ENCODE results near the gene KCNG1.

- TF ChIP-seq CTCF (IDR thresholded peaks at IDR 0.05; ENCODE audit: control extremely low read depth in 1 of 3, insufficient read depth in 1 of 3, low read depth in 1 of 3, low read length in 3 of 3) (no peak), PHF8 (conservative IDR thresholded peaks at IDR 0.05; ENCODE audit: low read depth, low read length) (no peak)
Observed at GRCh38 chr20:50981714-50982048, 41.2 kb downstream of the KCNG1 start.

Data from H1 (cell line).